ENCODE data around the gene AGO3. TPM values are rescaled to one million over a fixed set of nuclear protein-coding genes. Genes with fewer than 3 reads are reported as not detected.
"Not testable (repeated sequence)": the region's sequence is repeated elsewhere in the genome, so short reads cannot be mapped to it uniquely, and the experiment has no call there.

The AGO3 gene
- total RNA-seq (2014; rRNA removed; shearing (Covaris generic)), result 15.6 and 15.7 TPM in 2 replicates

DNA sequence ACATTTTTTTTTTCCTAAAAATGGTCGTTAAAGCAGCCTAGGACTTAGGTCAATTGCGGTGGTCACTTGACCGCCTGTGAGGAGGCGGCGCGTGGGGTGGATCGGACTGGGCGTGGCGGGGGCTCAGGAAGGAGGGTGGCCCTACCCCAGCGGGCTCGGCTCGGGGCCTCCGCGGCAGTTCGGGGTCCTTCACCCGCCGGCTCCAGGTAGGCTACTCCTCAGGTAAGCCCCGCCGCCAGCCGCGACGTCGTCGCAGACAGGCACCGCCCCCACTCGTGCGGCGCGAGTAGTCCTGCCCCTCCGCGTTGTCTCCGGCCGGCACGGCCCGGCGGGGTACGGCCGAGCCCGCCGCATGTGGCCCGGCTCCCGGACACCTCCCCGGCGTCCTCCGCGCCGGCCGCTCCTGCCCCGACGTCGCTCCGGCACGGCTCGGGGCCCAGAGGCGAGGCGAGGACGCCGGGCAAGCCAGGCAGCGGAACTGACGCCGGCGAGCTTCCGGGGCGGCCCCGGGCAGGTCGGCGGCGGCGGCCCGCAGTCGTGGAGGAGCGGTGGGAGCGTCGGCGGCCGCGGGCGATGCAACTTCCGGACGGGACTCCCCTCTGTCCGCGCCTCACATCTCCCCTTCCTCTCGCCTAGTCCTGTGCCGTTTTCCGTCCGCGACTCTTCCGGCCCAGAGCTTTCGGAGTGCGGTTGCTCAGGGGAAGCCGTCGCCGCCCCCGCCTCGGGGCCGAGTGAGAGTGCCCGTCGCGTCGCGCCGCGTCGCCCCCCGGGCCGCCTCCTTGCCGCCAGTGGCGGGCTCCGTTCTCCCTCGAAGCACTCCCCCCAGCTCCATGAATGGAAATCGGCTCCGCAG is at the start of gene AGO3:
TSS of gene AGO3 (plus strand) at position 513 of the 853 bp plus-strand sequence. CDS start at position 835, 322 bp downstream.
- Histone ChIP-seq H3K4me3 (peak within 1 kb of the TSS; percentile 98), H3K9me3 (replicated peaks) (no peaks in the 10 kb centered on the region), H3K27ac (peak within 1 kb of the TSS; percentile 91), H3K4me1 (replicated peaks) (peaks cover 4% of the 10 kb centered on the region), H3K27me3 (replicated peaks) (no peaks in the 10 kb centered on the region), H3K36me3 (peaks cover 9% of the 10 kb centered on the region)
- DNase-seq (ENCODE audit: low read depth in 1 of 2, low spot score in 2 of 2), result peak; percentile 74 to 80

DNA sequence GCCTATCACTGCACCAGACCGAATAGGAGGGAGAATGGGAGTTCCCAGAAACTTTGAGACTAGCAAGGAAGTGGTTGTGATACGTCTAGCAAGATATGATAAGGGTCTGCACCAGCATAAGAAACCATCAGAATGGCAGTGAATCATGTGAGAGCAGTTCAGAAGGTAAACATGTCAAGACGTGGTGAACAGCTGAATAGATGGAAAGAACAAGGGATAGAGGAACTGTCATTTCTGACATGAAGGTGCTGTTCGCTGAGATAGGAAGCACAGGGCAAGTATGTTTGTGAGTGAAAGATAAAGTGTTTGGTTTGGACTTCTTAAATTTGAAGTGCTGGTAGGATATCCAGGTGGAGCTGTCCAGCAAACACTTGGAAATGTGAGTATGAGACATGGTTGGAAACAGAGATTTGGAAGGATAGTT is 49.0 kb upstream of the AGO3 start:
- H3K27ac ChIP-seq, result no peak overlapping the region
- no peaks in the 10 kb centered on the region for H3K9me3 ChIP-seq (replicated peaks)
- peaks cover 4% of the 10 kb centered on the region; the same call in 1 of the 2 replicates for H3K4me1 ChIP-seq (replicated peaks)
- no peaks in the 10 kb centered on the region for H3K36me3 ChIP-seq
- DNase-seq (ENCODE audit: low read depth in 1 of 2, low spot score in 2 of 2), result no peak
- H3K4me3 ChIP-seq, result no peak overlapping the region
- H3K27me3 ChIP-seq (replicated peaks), result no peaks in the 10 kb centered on the region

DNA sequence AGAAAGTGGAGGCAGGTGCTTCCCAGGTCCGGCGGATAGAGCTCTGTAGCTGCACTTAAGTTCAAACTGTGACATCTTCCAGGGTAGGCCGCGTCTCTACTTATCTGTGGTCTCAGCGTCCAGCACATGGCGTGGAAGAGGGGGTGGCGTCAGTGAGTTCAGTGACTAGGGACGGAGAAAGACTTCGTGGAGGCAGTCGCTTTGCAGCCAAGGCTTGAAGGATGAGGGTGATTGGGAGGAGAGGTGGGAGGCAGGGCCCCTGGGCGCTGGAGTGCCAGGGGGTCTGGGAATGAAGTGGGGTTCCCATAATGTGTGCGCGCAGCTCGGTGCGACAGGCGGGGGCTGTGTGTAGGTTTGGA is 48.3 kb upstream of the AGO3 start:
- H3K27ac ChIP-seq, result no peak overlapping the region
- no peaks in the 10 kb centered on the region for H3K9me3 ChIP-seq (replicated peaks)
- H3K4me3 ChIP-seq, result peak overlapping the region; percentile 84
- no peak for DNase-seq (ENCODE audit: low read depth in 1 of 2, low spot score in 2 of 2)
- H3K36me3 ChIP-seq, result no peaks in the 10 kb centered on the region
- peaks cover 4% of the 10 kb centered on the region; the same call in 1 of the 2 replicates for H3K4me1 ChIP-seq (replicated peaks)
- no peaks in the 10 kb centered on the region for H3K27me3 ChIP-seq (replicated peaks)

GRCh38 chr1:35882945-35883634 is 47.8 kb upstream of the AGO3 start, which contains the start of gene AGO1:
TSS of gene AGO1 (plus strand) at chr1:35883209. CDS start at chr1:35883422, 213 bp downstream.
- H3K4me1 ChIP-seq (replicated peaks), result peaks cover 4% of the 10 kb centered on the region; the same call in 1 of the 2 replicates
- H3K27me3 ChIP-seq (replicated peaks), result no peaks in the 10 kb centered on the region
- no peak within 1 kb of the TSS for H3K27ac ChIP-seq
- peak; percentile 83 to 95 for DNase-seq (ENCODE audit: low read depth in 1 of 2, low spot score in 2 of 2)
- H3K4me3 ChIP-seq, result peak within 1 kb of the TSS; percentile 84
- no peaks in the 10 kb centered on the region for H3K9me3 ChIP-seq (replicated peaks)
- no peaks in the 10 kb centered on the region for H3K36me3 ChIP-seq

DNA sequence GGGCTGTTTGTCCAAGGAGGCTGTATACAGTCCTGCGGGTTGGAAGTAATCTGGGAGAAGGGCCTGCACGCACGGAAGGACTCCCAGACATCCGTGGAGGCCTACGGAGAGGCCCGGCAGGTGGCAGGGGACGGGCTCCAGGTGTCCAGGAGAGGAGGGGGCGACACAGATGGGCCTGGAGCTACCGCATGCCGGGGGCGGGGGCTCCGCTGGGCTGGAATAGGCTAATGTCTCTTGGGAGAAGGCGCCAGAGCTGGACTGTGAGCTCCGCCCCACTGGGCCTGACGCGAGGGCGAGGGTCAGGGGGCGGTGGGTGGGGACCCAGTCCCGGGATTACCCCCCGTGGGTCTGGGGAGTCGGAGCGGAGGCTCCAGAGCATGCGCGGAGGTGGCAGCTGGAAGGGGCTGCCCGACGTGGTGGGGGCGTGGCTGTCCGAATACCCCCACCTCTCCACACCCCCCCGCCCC is 47.2 kb upstream of the AGO3 start:
- no peak for DNase-seq (ENCODE audit: low read depth in 1 of 2, low spot score in 2 of 2)

GRCh38 chr1:35884934-35885333 is 46.0 kb upstream of the AGO3 start:
- Histone ChIP-seq H3K4me1 (replicated peaks) (peaks cover 4% of the 10 kb centered on the region; the same call in 1 of the 2 replicates), H3K4me3 (no peak overlapping the region), H3K27me3 (replicated peaks) (no peaks in the 10 kb centered on the region), H3K27ac (no peak overlapping the region), H3K9me3 (replicated peaks) (no peaks in the 10 kb centered on the region), H3K36me3 (peaks cover 5% of the 10 kb centered on the region; the same call in 1 of the 2 replicates)
- no peak for DNase-seq (ENCODE audit: low read depth in 1 of 2, low spot score in 2 of 2)

More for the DNA sequence above, 47.2 kb upstream of the AGO3 start:
- Histone ChIP-seq H3K27ac (no peak overlapping the region), H3K9me3 (replicated peaks) (no peaks in the 10 kb centered on the region), H3K36me3 (peaks cover 4% of the 10 kb centered on the region; the same call in 1 of the 2 replicates), H3K4me3 (peak overlapping the region; percentile 84), H3K4me1 (replicated peaks) (peaks cover 4% of the 10 kb centered on the region; the same call in 1 of the 2 replicates), H3K27me3 (replicated peaks) (no peaks in the 10 kb centered on the region)

GRCh38 chr1:35885961-35886558 is 44.8 kb upstream of the AGO3 start:
- Histone ChIP-seq H3K36me3 (peaks cover 7% of the 10 kb centered on the region; the same call in 1 of the 2 replicates), H3K27me3 (replicated peaks) (no peaks in the 10 kb centered on the region), H3K9me3 (replicated peaks) (no peaks in the 10 kb centered on the region), H3K4me3 (no peak overlapping the region), H3K4me1 (replicated peaks) (peaks cover 4% of the 10 kb centered on the region; the same call in 1 of the 2 replicates), H3K27ac (no peak overlapping the region)
- DNase-seq (ENCODE audit: low read depth in 1 of 2, low spot score in 2 of 2), result no peak

DNA sequence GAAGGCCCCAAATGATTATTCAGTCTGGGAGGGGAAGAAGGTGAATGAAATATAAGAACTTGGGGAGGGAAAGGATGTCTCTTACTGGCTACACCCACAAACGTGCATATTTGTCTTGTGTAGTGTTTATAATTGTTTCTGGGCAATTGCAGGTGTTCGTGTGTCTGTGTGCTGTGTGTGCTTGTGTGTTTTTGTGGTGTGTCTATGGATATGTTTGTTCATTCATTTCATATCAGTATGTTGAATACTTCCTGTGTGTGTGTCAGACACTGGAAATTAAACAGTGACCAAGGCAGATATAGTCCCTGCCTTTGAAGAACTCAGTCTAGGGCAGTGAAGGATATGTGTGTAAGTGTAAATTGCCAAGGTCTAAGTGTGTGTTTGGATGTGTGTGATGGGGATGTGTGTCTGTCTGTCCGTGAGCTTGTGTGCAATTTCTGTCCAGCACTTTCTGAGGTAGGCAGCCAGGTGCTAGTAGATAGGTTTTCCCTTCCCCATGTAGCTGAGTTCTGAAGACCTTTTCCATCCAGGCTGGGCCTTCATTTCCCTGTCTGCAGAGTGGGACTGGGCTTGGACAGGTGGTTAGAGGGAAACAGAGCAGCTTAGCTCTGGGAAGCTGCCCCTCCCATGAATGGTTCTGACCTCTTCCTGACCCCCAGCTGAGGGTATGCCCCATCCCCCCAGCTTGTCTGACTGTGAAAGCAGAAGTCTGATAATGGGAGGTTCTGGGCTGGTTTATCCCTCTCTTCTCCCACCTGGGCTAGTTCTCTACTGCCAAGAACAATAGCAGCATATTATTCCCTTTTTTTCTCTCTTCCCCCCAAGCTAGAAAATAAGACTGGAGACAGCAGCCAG is 44.1 kb upstream of the AGO3 start:
- H3K36me3 ChIP-seq, result peaks cover 8% of the 10 kb centered on the region; the same call in 1 of the 2 replicates
- H3K9me3 ChIP-seq (replicated peaks), result no peaks in the 10 kb centered on the region
- DNase-seq (ENCODE audit: low read depth in 1 of 2, low spot score in 2 of 2), result no peak
- H3K27ac ChIP-seq, result no peak overlapping the region
- no peak overlapping the region for H3K4me3 ChIP-seq
- H3K27me3 ChIP-seq (replicated peaks), result no peaks in the 10 kb centered on the region
- H3K4me1 ChIP-seq (replicated peaks), result peaks cover 4% of the 10 kb centered on the region; the same call in 1 of the 2 replicates

GRCh38 chr1:35887508-35887907 is 43.4 kb upstream of the AGO3 start:
- peaks cover 4% of the 10 kb centered on the region; the same call in 1 of the 2 replicates for H3K4me1 ChIP-seq (replicated peaks)
- H3K27ac ChIP-seq, result no peak overlapping the region
- no peak for DNase-seq (ENCODE audit: low read depth in 1 of 2, low spot score in 2 of 2)
- H3K4me3 ChIP-seq, result no peak overlapping the region
- peaks cover 12% of the 10 kb centered on the region for H3K36me3 ChIP-seq
- H3K9me3 ChIP-seq (replicated peaks), result no peaks in the 10 kb centered on the region
- H3K27me3 ChIP-seq (replicated peaks), result no peaks in the 10 kb centered on the region

DNA sequence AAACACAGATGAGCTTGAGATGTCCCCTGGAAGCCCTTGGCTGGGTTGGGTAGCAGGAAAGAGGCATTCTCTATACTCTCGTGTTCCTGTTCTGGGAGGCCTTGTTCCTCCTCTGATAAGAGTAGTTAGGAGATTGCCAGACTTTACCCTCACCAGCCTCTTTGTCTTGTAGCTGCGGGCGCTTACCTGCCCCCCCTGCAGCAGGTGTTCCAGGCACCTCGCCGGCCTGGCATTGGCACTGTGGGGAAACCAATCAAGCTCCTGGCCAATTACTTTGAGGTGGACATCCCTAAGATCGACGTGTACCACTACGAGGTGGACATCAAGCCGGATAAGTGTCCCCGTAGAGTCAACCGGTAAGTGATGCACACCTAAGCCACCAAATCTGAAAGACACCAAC is 42.6 kb upstream of the AGO3 start:
- no peaks in the 10 kb centered on the region for H3K27me3 ChIP-seq (replicated peaks)

GRCh38 chr1:35888981-35889380 is 41.9 kb upstream of the AGO3 start:
- not testable (repeated sequence) for DNase-seq (ENCODE audit: low read depth in 1 of 2, low spot score in 2 of 2); H3K27me3 ChIP-seq (replicated peaks); H3K9me3 ChIP-seq (replicated peaks); H3K27ac ChIP-seq; H3K4me1 ChIP-seq (replicated peaks); H3K4me3 ChIP-seq
- H3K36me3 ChIP-seq, result peaks cover 18% of the 10 kb centered on the region

More for the DNA sequence above, 42.6 kb upstream of the AGO3 start:
- H3K36me3 ChIP-seq, result peaks cover 18% of the 10 kb centered on the region
- no peaks in the 10 kb centered on the region for H3K9me3 ChIP-seq (replicated peaks)
- no peak for DNase-seq (ENCODE audit: low read depth in 1 of 2, low spot score in 2 of 2)
- H3K27ac ChIP-seq, result no peak overlapping the region
- no peak overlapping the region for H3K4me3 ChIP-seq
- no peaks in the 10 kb centered on the region for H3K4me1 ChIP-seq (replicated peaks)

GRCh38 chr1:35893051-35893879 is 37.6 kb upstream of the AGO3 start:
- peaks cover 4% of the 10 kb centered on the region; the same call in 1 of the 2 replicates for H3K4me1 ChIP-seq (replicated peaks)
- no peak for DNase-seq (ENCODE audit: low read depth in 1 of 2, low spot score in 2 of 2)
- H3K27ac ChIP-seq, result no peak overlapping the region
- no peak overlapping the region for H3K4me3 ChIP-seq
- peaks cover 22% of the 10 kb centered on the region for H3K36me3 ChIP-seq
- no peaks in the 10 kb centered on the region for H3K9me3 ChIP-seq (replicated peaks)
- H3K27me3 ChIP-seq (replicated peaks), result no peaks in the 10 kb centered on the region
